Renal cortex interstitium (tissue), 11 donors: ENCODE data around the gene NQO1. TPM values are rescaled to one million over a fixed set of nuclear protein-coding genes. Genes with fewer than 3 reads are reported as not detected.

Experiments used
- DNase-seq, 11 donors: peaks; one replicate each; pipeline ENCODE4 v3.0.0-alpha.2; 2013; ENCODE audit warnings: low read depth in 9 of 11, low spot score in 4 of 11; ENCODE audit errors: extremely low read depth in 1 of 11
- polyA plus RNA-seq, 3 donors: library from polyadenylated mRNA; unstranded; fragments of 120-200 nt; gene quantifications; one replicate each; pipeline ENCODE4 v1.2.1, GENCODE V29; 2013; ENCODE audit not compliant: insufficient read length in 3 of 3

Gene NQO1
- polyA plus RNA-seq, 3 donors = 21.2 to 25.5 (median 21.7) TPM

GRCh38 chr16:69712914-69713581 is 13.3 kb downstream of the NQO1 start:
- DNase-seq = no peak

- DNase-seq = no peak
Measured at GRCh38 chr16:69712277-69712676, 14.1 kb downstream of the NQO1 start.

GRCh38 chr16:69711115-69711740 is 15.1 kb downstream of the NQO1 start:
- peak in 1 of 11 donors; percentile 11 for DNase-seq

GRCh38 chr16:69709456-69710084 is 16.8 kb downstream of the NQO1 start:
- DNase-seq = peak in 8 of 11 donors; percentile 36 to 72 (median 52)

GRCh38 chr16:69707920-69708683 is 18.3 kb downstream of the NQO1 start:
- peak in 1 of 11 donors; percentile 18 for DNase-seq

GRCh38 chr16:69706975-69707340 is 19.4 kb downstream of the NQO1 start:
- no peak for DNase-seq

GRCh38 chr16:69706256-69706974 is 19.9 kb downstream of the NQO1 start:
- DNase-seq = peak in 1 of 11 donors; percentile 11

- DNase-seq = no peak
Measured at GRCh38 chr16:69703638-69704037, 22.7 kb downstream of the NQO1 start.

GRCh38 chr16:69701866-69702265 is 24.5 kb downstream of the NQO1 start:
- no peak for DNase-seq

- no peak for DNase-seq
Measured at GRCh38 chr16:69701452-69701851, 24.9 kb downstream of the NQO1 start.

- DNase-seq = no peak
Measured at GRCh38 chr16:69699915-69700314, 26.4 kb downstream of the NQO1 start.

GRCh38 chr16:69698404-69698803 is 28.0 kb downstream of the NQO1 start:
- no peak for DNase-seq

GRCh38 chr16:69693916-69694315 is 32.4 kb downstream of the NQO1 start:
- no peak for DNase-seq

GRCh38 chr16:69691980-69692911 is 34.1 kb downstream of the NQO1 start:
- DNase-seq = no peak

- no peak for DNase-seq
Measured at GRCh38 chr16:69688589-69688988, 37.8 kb downstream of the NQO1 start.

GRCh38 chr16:69680358-69680757 is 46.0 kb downstream of the NQO1 start:
- no peak for DNase-seq

- no peak for DNase-seq
Measured at GRCh38 chr16:69672998-69673713, 53.2 kb downstream of the NQO1 start.
